HG03521 (cell line): Measurements from ENCODE around the gene MYO1E.
"Not testable (repeated sequence)": the region's sequence is repeated elsewhere in the genome, so short reads cannot be mapped to it uniquely, and the experiment has no call there.

Experiments used
- ATAC-seq: cut with Tn5 transposase; IDR thresholded peaks from one replicate; pipeline ENCODE4 v1.9.1; 2021; ENCODE audit warnings: mild to moderate bottlenecking, moderate library complexity; ENCODE audit not compliant: unreplicated experiment

MYO1E gene

DNA sequence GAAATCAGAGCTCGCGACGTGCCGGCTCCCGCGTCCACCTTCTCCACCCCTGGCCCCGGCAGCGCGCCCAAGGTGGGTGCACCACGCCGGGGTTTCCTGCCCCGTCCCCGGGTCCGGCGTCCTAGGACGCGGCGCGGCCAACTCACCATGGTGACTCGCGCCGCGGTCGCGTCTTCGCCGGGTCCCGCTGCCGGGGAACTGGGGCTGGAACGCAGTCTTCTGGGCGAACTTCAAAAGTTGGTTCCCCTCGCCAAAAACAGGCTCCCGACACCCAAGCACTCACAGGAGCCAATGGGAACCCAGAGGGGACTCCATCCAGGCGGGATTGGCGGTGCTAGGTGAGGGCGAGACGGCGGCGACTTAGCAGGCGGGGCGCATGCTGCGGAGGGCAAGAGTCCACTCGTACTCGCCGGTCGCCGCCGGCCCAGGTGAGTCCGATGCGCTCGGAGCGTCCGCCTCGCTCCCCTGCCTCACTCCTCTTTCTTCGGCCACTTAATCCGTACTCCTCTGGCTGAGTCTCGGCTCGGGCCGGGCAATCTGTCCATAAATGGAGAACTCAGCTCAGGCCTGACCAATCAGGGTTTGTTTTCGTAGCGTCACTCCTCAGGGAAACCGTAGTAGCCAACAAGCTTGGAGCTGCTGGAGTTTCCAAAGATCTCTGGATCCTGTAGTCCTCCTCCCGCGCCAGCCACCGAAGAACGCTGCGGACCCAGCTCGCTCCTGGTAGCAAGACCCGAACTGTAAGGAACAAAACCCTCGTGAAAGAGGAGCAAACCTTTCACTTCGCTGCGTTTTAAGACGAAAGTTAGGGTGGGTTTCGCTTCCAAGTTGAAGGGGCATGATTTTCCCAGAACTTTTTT lies at the start of gene MYO1E:
Gene MYO1E (minus strand): TSS at position 520 of the 860 bp plus-strand sequence. CDS start 371 bp downstream, at position 149.
- ATAC-seq = peak; percentile 54

DNA sequence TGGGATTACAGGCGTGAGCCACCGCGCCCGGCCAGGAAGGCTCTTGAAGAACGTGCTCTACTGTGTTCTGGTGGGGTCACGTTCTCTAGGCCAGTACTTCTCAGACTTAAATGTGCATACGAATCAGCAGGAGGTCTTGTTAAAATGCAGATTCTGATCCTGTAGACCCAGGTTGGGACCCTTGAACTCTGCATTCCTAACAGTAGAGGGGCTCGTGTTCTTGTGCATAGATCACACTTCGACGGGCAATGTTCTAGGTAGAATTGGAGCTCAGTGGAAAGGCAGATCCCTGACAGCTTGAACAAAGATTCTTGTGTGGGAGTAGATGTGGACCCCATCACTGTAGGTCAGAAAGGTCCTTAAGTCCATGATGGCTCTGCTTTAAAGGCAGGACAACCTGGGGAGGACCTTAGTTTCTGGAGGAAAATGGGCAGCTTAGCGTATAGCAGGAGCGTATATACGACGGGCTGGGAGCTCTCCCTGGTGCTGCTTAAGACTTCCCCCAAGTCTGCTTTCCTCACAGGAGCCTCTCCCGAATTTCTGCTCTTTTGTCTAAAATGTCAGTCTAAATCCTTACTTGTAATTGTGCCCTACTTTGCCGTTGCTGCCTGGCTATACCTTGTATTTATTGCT lies 48.4 kb upstream of the MYO1E start:
- ATAC-seq = no peak

DNA sequence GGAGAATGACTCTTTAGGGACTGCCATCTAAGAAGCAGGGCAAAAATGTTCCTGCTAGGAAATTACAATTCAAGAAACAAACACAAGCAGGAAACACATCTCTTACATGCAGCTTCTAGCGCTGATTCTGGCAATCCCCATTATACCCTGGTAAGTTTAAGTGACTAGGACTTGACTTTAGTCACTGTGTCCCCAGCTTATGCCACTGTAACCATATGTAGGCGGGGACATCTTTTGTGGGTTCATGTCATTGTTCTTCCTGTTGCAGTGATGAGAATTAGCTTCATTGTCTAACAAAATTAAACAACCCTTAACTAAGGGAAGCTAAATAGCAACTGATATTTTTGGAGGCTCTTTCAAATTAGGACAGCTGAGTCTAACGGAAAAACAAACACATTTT lies 47.4 kb upstream of the MYO1E start:
- no peak for ATAC-seq

DNA sequence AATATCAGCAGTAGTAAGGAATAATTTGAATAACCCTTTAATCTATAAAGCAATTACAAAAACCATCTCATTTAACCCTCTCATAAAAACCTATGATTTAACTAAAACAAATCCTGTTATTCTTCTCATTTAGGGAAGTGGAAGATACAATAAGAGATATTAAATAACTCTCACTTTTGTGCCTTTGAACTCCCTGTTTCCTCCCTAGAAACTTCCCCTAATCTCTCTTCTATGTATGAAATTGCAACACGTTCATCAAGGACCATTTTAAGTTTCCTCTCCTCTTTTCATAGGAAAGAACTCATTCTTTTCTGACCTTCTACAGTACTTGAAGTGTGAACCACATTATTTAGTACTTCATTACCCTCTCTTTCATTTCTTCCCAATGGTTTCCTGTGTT lies 46.5 kb upstream of the MYO1E start:
- ATAC-seq = no peak

GRCh38 chr15:59416816-59417215 lies 44.1 kb upstream of the MYO1E start:
- no peak for ATAC-seq

DNA sequence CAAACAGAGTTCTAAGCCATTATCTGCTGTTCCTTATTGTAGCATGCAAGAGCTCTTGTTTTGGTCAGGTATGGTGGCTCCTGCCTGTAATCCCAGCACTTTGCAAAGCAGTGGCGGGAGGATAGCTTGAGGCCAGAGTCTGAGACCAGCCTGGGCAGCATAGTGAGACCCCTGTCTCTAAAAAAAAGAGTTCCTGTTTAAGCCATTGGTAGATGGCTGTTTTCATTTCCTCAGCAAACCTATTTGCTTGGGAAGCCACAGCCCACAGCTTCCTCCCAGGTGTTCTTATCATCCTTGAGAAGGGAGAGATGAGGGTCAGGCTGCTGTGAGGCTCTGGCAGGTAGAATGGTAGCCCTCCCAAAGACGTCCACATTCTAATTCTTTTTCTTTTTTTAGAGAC lies 40.9 kb upstream of the MYO1E start:
- ATAC-seq = no peak

GRCh38 chr15:59410391-59410896 lies 37.8 kb upstream of the MYO1E start:
- no peak for ATAC-seq

- no peak for ATAC-seq
These were observed 35.3 kb upstream of the MYO1E start for GRCh38 chr15:59407946-59408345.

- no peak for ATAC-seq
These were observed 33.8 kb upstream of the MYO1E start for GRCh38 chr15:59406446-59406845.

DNA sequence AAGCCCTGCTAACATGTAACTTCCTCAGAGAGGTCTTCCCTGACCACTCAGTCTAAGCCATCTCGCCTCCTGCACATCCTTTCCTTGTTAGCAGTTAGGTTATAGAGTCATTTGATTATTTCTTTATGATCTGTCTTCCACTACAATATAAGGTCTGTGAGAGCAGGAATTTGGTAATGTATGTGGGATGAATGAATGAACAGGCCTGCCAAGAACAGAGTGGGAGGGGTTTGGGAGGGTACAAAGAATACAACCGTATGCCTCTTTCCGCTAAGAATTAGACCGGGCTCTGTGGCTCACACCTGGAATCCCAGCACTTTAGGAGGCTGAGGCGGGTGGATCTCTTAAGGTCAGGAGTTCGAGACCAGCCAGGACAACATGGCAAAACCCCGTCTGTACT lies 32.4 kb upstream of the MYO1E start:
- no peak for ATAC-seq

GRCh38 chr15:59401824-59402569 lies 29.3 kb upstream of the MYO1E start:
- ATAC-seq = no peak

DNA sequence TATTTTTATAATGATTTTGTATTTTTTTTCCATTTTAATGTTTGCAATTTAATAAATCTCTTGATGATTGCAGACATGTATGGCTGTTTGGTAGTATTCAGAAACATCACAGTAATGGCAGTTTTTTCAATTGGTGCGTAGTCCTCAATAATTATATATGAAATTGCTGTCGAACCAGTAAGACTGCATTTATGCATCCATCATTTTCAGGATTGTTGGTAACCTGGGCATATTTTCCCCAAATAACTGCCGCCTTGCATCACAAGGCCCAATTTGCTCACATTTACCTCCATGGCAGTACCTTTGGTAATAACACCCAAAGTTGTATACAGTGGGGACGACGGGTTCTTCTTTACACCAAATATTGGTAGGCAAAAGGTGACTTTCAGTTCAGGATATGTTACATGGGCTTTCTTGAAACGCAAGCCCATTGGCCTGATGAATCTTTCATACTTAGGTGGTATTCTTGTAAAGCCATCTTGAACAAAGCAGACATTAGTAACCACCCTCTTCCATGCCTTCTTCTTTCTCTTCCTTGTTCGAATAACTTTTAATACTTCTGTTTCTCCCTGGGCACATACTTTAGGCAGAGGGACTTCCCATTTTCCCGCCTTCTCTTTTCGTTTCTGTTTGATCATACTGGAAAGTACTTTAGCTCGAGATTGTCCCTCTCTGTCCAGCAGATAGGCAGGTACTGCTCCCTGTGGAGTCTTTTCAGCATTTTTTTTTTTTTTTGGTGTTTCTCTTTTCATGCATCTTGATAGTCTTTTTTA lies 28.6 kb upstream of the MYO1E start:
- ATAC-seq = not testable (repeated sequence)

- peak; percentile 28 for ATAC-seq
These were observed 27.6 kb upstream of the MYO1E start for GRCh38 chr15:59400103-59400813.

GRCh38 chr15:59399465-59400102 lies 26.9 kb upstream of the MYO1E start:
- peak; percentile 81 for ATAC-seq

GRCh38 chr15:59398220-59398619 lies 25.5 kb upstream of the MYO1E start:
- ATAC-seq = no peak

- ATAC-seq = no peak
These were observed 24.0 kb upstream of the MYO1E start for GRCh38 chr15:59396679-59397078.

DNA sequence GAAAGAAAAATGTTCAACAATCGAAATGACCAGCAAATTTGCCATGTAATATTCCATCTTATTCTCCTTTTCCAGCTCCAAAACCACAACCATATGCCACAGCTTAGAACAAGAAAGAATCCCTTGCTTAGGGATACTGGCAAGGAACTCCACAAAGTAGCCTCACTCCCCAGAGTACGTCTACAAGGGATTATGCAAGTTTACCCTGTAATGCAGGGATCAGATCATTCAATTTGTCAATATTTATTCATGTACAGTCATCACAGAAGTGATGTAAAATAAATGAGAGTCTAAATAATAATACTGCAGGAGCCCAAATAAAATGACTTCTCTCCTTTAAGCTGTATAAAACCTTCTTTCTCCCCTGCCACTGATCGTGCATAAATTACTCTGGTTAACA lies 23.5 kb upstream of the MYO1E start:
- ATAC-seq = no peak

DNA sequence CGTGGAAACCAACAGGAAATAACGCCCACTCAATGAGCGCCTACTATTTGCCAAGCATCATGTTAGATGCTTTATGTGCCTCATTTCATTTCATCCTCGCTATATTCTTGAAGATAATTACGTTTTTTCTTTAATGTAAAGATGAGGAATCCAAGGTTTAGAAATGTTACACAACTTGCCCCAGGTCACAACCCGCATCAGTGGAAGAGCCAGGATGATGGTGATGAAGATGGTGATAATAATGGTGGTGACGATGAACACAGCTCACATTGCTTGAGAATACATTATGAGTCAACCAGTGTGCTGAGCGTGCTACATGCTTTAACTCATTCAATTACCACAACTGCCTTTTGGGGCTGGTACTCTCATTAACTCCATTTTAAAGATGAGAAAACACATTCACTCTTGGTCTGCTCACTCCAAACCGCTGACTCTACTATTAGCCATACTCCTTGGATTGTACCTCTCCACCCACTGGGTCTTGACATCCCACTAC lies 21.5 kb upstream of the MYO1E start:
- ATAC-seq = no peak

DNA sequence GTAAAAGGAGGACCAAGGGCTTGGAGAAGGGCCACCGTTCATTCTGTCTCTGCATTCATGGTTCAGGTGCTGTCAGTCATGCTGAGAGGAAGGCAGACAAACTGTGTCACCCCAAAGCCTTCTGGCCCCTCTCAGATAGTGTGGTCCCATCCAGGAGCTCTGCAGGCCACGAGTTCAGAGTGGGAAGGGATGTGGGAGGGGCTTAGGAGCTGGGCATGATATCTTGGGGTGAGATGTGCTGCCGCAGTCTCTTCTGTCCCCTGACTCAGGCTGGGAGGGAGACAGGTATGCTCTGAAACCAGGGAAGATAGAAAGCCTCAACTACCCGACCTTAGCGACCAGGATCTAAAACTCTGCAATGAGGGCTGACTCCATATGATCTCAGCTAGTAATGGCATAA lies 19.6 kb upstream of the MYO1E start:
- ATAC-seq = no peak
